Endothelial cell (in vitro differentiated cells): ENCODE data around the gene CYP46A1. TPM values are rescaled to one million over a fixed set of nuclear protein-coding genes. Genes with fewer than 3 reads are reported as not detected.

Experiments
- DNase-seq: peaks from one replicate; pipeline ENCODE4 v3.0.0; 2021; ENCODE audit warnings: low spot score
- H3K27ac Mint-ChIP-seq: one replicate; pipeline ENCODE4 v1.8.0; 2021; ENCODE audit warnings: mixed read lengths, inconsistent platforms; ENCODE audit not compliant: unreplicated experiment
- H3K27me3 Mint-ChIP-seq: one replicate; pipeline ENCODE4 v1.8.0; 2021; ENCODE audit warnings: mild to moderate bottlenecking, moderate library complexity, mixed read lengths, inconsistent platforms; ENCODE audit not compliant: unreplicated experiment
- H3K36me3 Mint-ChIP-seq: one replicate; pipeline ENCODE4 v1.8.0; 2021; ENCODE audit warnings: mild to moderate bottlenecking, low read depth, mixed read lengths, inconsistent platforms; ENCODE audit not compliant: unreplicated experiment
- H3K4me1 Mint-ChIP-seq: one replicate; pipeline ENCODE4 v1.8.0; 2021; ENCODE audit warnings: mild to moderate bottlenecking, mixed read lengths, inconsistent platforms; ENCODE audit not compliant: unreplicated experiment
- H3K4me3 Mint-ChIP-seq: one replicate; pipeline ENCODE4 v1.8.0; 2021; ENCODE audit warnings: mild to moderate bottlenecking, mixed read lengths, inconsistent platforms; ENCODE audit not compliant: unreplicated experiment
- H3K9me3 Mint-ChIP-seq: one replicate; pipeline ENCODE4 v1.8.0; 2021; ENCODE audit warnings: mixed read lengths, inconsistent platforms; ENCODE audit not compliant: unreplicated experiment
- total RNA-seq: library from RNA; stranded (reverse); fragmentation: NEBNext Ultra II Directional; extraction: Animal tissue kit (Norgen Biotek cat#: 25700); gene quantifications from one replicate; pipeline ENCODE4 v1.2.1, GENCODE V29; 2021; ENCODE audit not compliant: unreplicated experiment
- TF ChIP-seq, protein P1 (sequence below): fragments of 200-600 bp; sonication (generic); IDR thresholded peaks from one replicate; pipeline ENCODE4 v1.5.0; 2021; ENCODE audit warnings: antibody characterized with exemption; ENCODE audit not compliant: unreplicated experiment

The CYP46A1 gene
- total RNA-seq, 1 donor from 2014 or later = 5.2 TPM

DNA sequence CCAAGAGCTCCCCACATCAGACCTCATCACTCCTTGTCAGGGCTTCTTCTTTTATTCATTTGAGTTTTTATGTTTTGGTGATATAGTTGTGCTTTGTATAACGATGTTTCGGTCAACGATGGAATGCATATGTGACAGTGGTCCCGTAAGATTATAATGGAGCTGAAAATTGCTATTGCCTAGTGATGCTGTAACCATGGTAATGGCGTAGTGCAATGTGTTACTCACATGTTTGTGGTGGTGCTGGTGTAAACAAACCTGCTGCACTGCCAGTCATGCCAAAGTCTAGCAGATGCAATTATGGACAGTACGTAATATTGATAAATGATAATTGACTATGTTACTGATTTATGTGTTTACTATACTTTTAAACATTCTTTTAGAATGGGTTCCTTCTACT lies 16.3 kb downstream of the CYP46A1 start:
- DNase-seq = no peak
- H3K27me3 Mint-ChIP-seq = peaks cover 2% of the 10 kb centered on the region
- no peak overlapping the region for H3K4me3 Mint-ChIP-seq
- H3K27ac Mint-ChIP-seq = no peak overlapping the region
- peaks cover 14% of the 10 kb centered on the region for H3K4me1 Mint-ChIP-seq
- peaks cover 4% of the 10 kb centered on the region for H3K9me3 Mint-ChIP-seq
- TF ChIP-seq, protein P1, sequence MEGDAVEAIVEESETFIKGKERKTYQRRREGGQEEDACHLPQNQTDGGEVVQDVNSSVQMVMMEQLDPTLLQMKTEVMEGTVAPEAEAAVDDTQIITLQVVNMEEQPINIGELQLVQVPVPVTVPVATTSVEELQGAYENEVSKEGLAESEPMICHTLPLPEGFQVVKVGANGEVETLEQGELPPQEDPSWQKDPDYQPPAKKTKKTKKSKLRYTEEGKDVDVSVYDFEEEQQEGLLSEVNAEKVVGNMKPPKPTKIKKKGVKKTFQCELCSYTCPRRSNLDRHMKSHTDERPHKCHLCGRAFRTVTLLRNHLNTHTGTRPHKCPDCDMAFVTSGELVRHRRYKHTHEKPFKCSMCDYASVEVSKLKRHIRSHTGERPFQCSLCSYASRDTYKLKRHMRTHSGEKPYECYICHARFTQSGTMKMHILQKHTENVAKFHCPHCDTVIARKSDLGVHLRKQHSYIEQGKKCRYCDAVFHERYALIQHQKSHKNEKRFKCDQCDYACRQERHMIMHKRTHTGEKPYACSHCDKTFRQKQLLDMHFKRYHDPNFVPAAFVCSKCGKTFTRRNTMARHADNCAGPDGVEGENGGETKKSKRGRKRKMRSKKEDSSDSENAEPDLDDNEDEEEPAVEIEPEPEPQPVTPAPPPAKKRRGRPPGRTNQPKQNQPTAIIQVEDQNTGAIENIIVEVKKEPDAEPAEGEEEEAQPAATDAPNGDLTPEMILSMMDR = no peak
- H3K36me3 Mint-ChIP-seq = peaks cover 17% of the 10 kb centered on the region

DNA sequence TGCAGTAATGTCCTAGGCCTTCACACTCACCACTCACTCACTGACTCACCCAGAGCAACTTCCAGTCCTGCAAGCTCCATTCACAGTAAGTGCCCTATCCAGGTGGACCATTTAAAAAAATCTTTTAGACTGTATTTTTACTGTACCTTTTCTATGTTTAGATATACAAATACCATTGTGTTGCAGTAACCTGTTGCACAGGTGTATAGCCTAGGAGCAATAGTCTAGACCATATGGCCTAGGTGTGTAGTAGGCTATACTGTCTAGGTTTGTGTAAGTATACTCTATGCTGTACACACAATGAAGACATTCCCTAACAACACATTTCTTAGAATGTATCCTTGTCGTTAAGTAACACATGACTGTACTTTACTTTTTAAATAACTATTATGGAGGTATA lies 17.2 kb downstream of the CYP46A1 start:
- H3K27me3 Mint-ChIP-seq = peaks cover 2% of the 10 kb centered on the region
- no peak overlapping the region for H3K27ac Mint-ChIP-seq
- H3K9me3 Mint-ChIP-seq = peaks cover 4% of the 10 kb centered on the region
- peaks cover 17% of the 10 kb centered on the region for H3K36me3 Mint-ChIP-seq
- DNase-seq = no peak
- TF ChIP-seq, protein P1 = no peak
- H3K4me1 Mint-ChIP-seq = peaks cover 14% of the 10 kb centered on the region
- H3K4me3 Mint-ChIP-seq = no peak overlapping the region

DNA sequence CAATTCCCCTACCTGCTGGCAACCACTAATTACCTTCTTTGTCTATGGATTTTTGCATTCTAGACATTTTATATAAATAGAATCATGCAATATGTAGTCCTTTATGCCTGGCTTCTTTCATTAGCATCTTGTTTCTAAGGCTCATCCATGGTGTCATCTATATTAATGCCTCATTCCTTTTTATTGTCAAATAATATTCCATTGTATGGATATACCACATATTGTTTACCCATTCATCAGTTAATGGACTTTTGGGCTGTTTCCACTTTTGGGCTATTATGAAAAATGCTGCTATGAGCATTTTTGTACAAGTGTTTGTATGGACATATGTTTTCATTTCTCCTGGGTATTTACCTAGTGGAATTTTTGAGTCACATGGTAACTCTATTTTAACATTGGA lies 18.0 kb downstream of the CYP46A1 start:
- TF ChIP-seq, protein P1 = no peak
- peaks cover 2% of the 10 kb centered on the region for H3K27me3 Mint-ChIP-seq

DNA sequence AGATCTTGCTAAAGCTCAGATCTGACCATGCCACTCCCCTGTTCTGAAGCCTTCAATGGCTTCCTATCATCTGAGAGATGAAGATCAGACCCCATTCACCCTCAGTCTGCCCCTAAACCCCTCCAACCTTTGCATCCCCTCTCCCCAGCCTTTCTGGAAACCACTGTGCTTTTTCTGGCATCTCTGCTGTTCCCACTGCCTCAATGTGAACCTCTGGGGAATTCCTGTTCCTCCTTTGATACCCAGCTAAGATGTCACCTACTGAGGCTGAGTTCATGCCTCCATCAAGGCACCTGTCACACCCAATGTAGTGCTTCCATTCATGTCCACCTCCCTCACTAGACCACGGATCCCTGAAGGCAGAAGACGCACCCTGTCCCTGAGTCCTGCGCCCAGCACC lies 19.3 kb downstream of the CYP46A1 start:
- DNase-seq = no peak
- peak overlapping the region; percentile 39 for H3K4me3 Mint-ChIP-seq
- peaks cover 3% of the 10 kb centered on the region for H3K27me3 Mint-ChIP-seq
- H3K27ac Mint-ChIP-seq = no peak overlapping the region
- H3K9me3 Mint-ChIP-seq = peaks cover 4% of the 10 kb centered on the region
- TF ChIP-seq, protein P1 = no peak
- H3K36me3 Mint-ChIP-seq = peaks cover 13% of the 10 kb centered on the region
- peaks cover 10% of the 10 kb centered on the region for H3K4me1 Mint-ChIP-seq

More for the DNA sequence above, 18.0 kb downstream of the CYP46A1 start:
- H3K9me3 Mint-ChIP-seq = peaks cover 4% of the 10 kb centered on the region
- DNase-seq = no peak
- H3K27ac Mint-ChIP-seq = no peak overlapping the region
- peaks cover 14% of the 10 kb centered on the region for H3K4me1 Mint-ChIP-seq
- peaks cover 17% of the 10 kb centered on the region for H3K36me3 Mint-ChIP-seq
- no peak overlapping the region for H3K4me3 Mint-ChIP-seq

DNA sequence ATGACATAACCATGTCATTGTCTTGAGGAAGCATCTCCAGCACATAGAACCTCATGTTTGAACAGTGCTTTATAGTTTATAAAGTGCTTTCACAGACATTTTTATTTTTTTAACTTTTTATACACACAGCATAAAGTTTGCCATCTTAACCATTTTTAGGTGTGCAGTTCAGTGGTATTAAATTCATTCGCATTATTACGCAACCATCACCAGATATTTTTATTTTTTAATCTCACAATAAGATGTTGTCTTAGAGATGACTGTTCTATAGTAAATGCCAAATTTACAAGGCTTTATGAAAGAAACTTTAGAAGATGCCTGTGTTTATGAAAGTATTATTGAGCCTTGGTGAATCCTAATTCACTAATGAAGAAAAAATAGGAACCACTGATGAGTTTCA lies 19.9 kb downstream of the CYP46A1 start:
- H3K9me3 Mint-ChIP-seq = peaks cover 4% of the 10 kb centered on the region
- no peak overlapping the region for H3K4me3 Mint-ChIP-seq
- peaks cover 3% of the 10 kb centered on the region for H3K27me3 Mint-ChIP-seq
- no peak for DNase-seq
- TF ChIP-seq, protein P1 = no peak
- peaks cover 12% of the 10 kb centered on the region for H3K36me3 Mint-ChIP-seq
- no peak overlapping the region for H3K27ac Mint-ChIP-seq
- H3K4me1 Mint-ChIP-seq = peaks cover 3% of the 10 kb centered on the region
